Nephron (organoid): ENCODE data around the gene KRTAP4-9.
"Not testable (repeated sequence)": the region's sequence is repeated elsewhere in the genome, so short reads cannot be mapped to it uniquely, and the experiment has no call there.

Experiments
- H3K27ac Mint-ChIP-seq, 3 experiments: 2 replicates each; pipeline ENCODE4 v1.8.0; 2020; ENCODE audit warnings: mixed read lengths in 3 of 3, mild to moderate bottlenecking in 2 of 3, moderate library complexity in 1 of 3
- H3K27me3 Mint-ChIP-seq: 2 replicates; pipeline ENCODE4 v1.8.0; 2021; ENCODE audit warnings: low read depth, mild to moderate bottlenecking, moderate library complexity, mixed read lengths
- H3K36me3 Mint-ChIP-seq: 2 replicates; pipeline ENCODE4 v1.8.0; 2020; ENCODE audit warnings: low read depth, mixed read lengths
- H3K4me1 Mint-ChIP-seq: 2 replicates; pipeline ENCODE4 v1.8.0; 2020; ENCODE audit warnings: mixed read lengths
- H3K4me3 Mint-ChIP-seq, 3 experiments: 2 replicates each; pipeline ENCODE4 v1.8.0; 2020; ENCODE audit warnings: mild to moderate bottlenecking in 3 of 3, mixed read lengths in 3 of 3, moderate library complexity in 2 of 3
- H3K9me3 Mint-ChIP-seq: 2 replicates; pipeline ENCODE4 v1.8.0; 2020; ENCODE audit warnings: mixed read lengths
- TF ChIP-seq, protein P1 (sequence below), 3 experiments: fragments of 200-600 bp; sonication (generic); IDR thresholded peaks; one replicate each; pipeline ENCODE4 v1.5.0; 2021; ENCODE audit warnings: antibody characterized with exemption in 3 of 3; ENCODE audit not compliant: unreplicated experiment in 3 of 3

Gene KRTAP4-9

GRCh38 chr17:41105347-41105746 lies at the start of gene KRTAP4-9:
KRTAP4-9 (plus strand) TSS chr17:41105389; CDS start chr17:41105389, 0 bp downstream.
- Mint-ChIP-seq H3K4me1 (peaks cover 23% of the 10 kb centered on the region), H3K9me3 (peaks cover 14% of the 10 kb centered on the region)
- H3K27ac Mint-ChIP-seq, H3K27me3 Mint-ChIP-seq, H3K4me3 Mint-ChIP-seq, H3K36me3 Mint-ChIP-seq: not testable (repeated sequence)

GRCh38 chr17:41057547-41057946 lies 47.6 kb upstream of the KRTAP4-9 start:
- H3K4me1 Mint-ChIP-seq: no peaks in the 10 kb centered on the region
- H3K36me3 Mint-ChIP-seq: peaks cover 4% of the 10 kb centered on the region
- TF ChIP-seq, protein P1, sequence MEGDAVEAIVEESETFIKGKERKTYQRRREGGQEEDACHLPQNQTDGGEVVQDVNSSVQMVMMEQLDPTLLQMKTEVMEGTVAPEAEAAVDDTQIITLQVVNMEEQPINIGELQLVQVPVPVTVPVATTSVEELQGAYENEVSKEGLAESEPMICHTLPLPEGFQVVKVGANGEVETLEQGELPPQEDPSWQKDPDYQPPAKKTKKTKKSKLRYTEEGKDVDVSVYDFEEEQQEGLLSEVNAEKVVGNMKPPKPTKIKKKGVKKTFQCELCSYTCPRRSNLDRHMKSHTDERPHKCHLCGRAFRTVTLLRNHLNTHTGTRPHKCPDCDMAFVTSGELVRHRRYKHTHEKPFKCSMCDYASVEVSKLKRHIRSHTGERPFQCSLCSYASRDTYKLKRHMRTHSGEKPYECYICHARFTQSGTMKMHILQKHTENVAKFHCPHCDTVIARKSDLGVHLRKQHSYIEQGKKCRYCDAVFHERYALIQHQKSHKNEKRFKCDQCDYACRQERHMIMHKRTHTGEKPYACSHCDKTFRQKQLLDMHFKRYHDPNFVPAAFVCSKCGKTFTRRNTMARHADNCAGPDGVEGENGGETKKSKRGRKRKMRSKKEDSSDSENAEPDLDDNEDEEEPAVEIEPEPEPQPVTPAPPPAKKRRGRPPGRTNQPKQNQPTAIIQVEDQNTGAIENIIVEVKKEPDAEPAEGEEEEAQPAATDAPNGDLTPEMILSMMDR (IDR thresholded peaks at IDR 0.05; ENCODE audit: unreplicated experiment in 3 of 3): no peak
- H3K27ac Mint-ChIP-seq: no peak overlapping the region
- peaks cover 4% of the 10 kb centered on the region for H3K9me3 Mint-ChIP-seq
- peaks cover 3% of the 10 kb centered on the region for H3K27me3 Mint-ChIP-seq
- H3K4me3 Mint-ChIP-seq: no peak overlapping the region

GRCh38 chr17:41058741-41059140 lies 46.4 kb upstream of the KRTAP4-9 start:
- peaks cover under 1% of the 10 kb centered on the region for H3K9me3 Mint-ChIP-seq
- peaks cover under 1% of the 10 kb centered on the region for H3K36me3 Mint-ChIP-seq
- H3K4me3 Mint-ChIP-seq: no peak overlapping the region
- TF ChIP-seq, protein P1 (IDR thresholded peaks at IDR 0.05; ENCODE audit: unreplicated experiment in 3 of 3): no peak
- peaks cover 4% of the 10 kb centered on the region for H3K27me3 Mint-ChIP-seq
- no peaks in the 10 kb centered on the region for H3K4me1 Mint-ChIP-seq
- H3K27ac Mint-ChIP-seq: no peak overlapping the region

- not testable (repeated sequence) for H3K4me1 Mint-ChIP-seq, H3K36me3 Mint-ChIP-seq, H3K27me3 Mint-ChIP-seq, H3K4me3 Mint-ChIP-seq, H3K9me3 Mint-ChIP-seq, H3K27ac Mint-ChIP-seq
Observed at GRCh38 chr17:41059276-41060051, 45.7 kb upstream of the KRTAP4-9 start.

GRCh38 chr17:41060052-41060604 lies 45.1 kb upstream of the KRTAP4-9 start, which contains the start of gene KRTAP2-3:
KRTAP2-3 (minus strand) TSS chr17:41060114; CDS start chr17:41060050, 64 bp downstream.
- TF ChIP-seq, protein P1 (IDR thresholded peaks at IDR 0.05; ENCODE audit: unreplicated experiment in 3 of 3): no peak
- H3K9me3 Mint-ChIP-seq: no peaks in the 10 kb centered on the region
- H3K4me1 Mint-ChIP-seq: no peaks in the 10 kb centered on the region
- H3K36me3 Mint-ChIP-seq: no peaks in the 10 kb centered on the region
- H3K27ac Mint-ChIP-seq: no peak within 1 kb of the TSS
- H3K4me3 Mint-ChIP-seq: no peak within 1 kb of the TSS
- H3K27me3 Mint-ChIP-seq: peaks cover 7% of the 10 kb centered on the region

DNA sequence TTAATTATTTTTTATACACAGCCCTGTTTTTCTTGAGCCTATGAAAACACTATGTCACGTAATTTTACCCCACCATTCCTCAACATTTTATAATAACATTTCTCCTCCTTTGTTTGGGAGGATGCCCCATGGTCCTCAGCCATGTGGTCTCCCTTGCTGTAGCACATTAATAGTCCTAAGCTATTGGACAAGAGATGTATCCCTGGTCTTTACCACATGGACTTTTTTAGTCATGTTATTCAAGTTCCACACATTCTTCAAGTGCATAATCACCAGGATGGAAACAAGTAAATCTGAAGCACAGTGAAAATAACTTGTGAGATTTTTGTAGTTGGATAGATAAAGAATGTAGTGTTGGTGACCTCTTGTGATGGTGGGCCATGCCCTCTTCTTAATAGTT lies 43.2 kb upstream of the KRTAP4-9 start:
- TF ChIP-seq, protein P1 (IDR thresholded peaks at IDR 0.05; ENCODE audit: unreplicated experiment in 3 of 3): no peak
- Mint-ChIP-seq H3K9me3 (no peaks in the 10 kb centered on the region), H3K27ac (no peak overlapping the region)

DNA sequence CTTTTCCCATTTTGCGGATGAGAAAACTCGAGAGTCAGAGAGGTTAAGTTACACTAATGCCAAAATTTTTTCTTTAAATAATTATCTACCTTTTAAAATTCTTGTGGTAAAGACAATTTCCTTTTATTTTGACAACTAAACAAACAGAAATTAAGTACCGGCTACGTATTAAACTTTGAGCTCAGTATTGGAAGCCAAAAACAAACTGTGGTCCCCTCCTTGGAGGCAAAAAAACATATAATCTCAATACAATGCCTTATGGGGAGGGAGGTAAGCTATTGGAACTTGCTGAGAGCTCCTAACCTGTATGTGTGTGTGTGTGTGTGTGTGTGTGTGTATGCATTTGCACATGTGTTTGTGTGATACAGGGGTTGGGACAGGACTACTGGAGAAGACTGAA lies 41.7 kb upstream of the KRTAP4-9 start:
- H3K4me1 Mint-ChIP-seq: no peaks in the 10 kb centered on the region
- H3K4me3 Mint-ChIP-seq: no peak overlapping the region
- TF ChIP-seq, protein P1 (IDR thresholded peaks at IDR 0.05; ENCODE audit: unreplicated experiment in 3 of 3): no peak
- H3K27ac Mint-ChIP-seq: no peak overlapping the region
- no peaks in the 10 kb centered on the region for H3K36me3 Mint-ChIP-seq
- no peaks in the 10 kb centered on the region for H3K9me3 Mint-ChIP-seq
- H3K27me3 Mint-ChIP-seq: peaks cover 8% of the 10 kb centered on the region

More for the DNA sequence above, 43.2 kb upstream of the KRTAP4-9 start:
- peaks cover 7% of the 10 kb centered on the region for H3K27me3 Mint-ChIP-seq
- no peaks in the 10 kb centered on the region for H3K36me3 Mint-ChIP-seq
- H3K4me1 Mint-ChIP-seq: no peaks in the 10 kb centered on the region
- H3K4me3 Mint-ChIP-seq: no peak overlapping the region
